Panc1 (cell line): ENCODE data around the gene APEX2. TPM values are rescaled to one million over a fixed set of nuclear protein-coding genes. Genes with fewer than 3 reads are reported as not detected.

Source experiments
- ATAC-seq: fragments of 200-7000 bp; cut with Tn5 transposase; 2 replicates; pipeline ENCODE4 v1.9.1; 2020; ENCODE audit warnings: mild to moderate bottlenecking, moderate library complexity
- BruUV-seq: library from RNA; stranded (reverse); fragments of 400-500 nt; replicated peaks from 2 replicates; lab custom pipeline; 2021; lab: Mats Ljungman, UMichigan
- CTCF ChIA-PET: fragments of 300-600 bp; sonication (Branson Sonifier 250); formaldehyde crosslinking; loops from one replicate; lab custom pipeline; 2022; ENCODE audit warnings: antibody characterized with exemption; lab: Charles Lee
- POLR2A ChIA-PET: fragments of 300-600 bp; sonication (Branson Sonifier 250); formaldehyde crosslinking; loops from one replicate; lab custom pipeline; 2022; ENCODE audit warnings: antibody characterized with exemption; lab: Charles Lee
- DNase-seq: peaks from one replicate; pipeline ENCODE4 v3.0.0-alpha.2; 2010; ENCODE audit warnings: low read depth, low spot score
- H3K27ac ChIP-seq: 2 replicates; pipeline ENCODE4 v1.5.1; 2011; ENCODE audit warnings: mild to moderate bottlenecking, low read length, inconsistent platforms
- H3K27me3 ChIP-seq: fragments of 200-500 bp; sonication (Bioruptor generic); 2 replicates; pipeline ENCODE4 v1.6.0; 2014; ENCODE audit warnings: low read length, inconsistent platforms; ENCODE audit not compliant: control insufficient read depth, insufficient read depth
- H3K36me3 ChIP-seq: fragments of 200-500 bp; sonication (Bioruptor generic); 2 replicates; pipeline ENCODE4 v1.5.1; 2014; ENCODE audit warnings: inconsistent platforms, mild to moderate bottlenecking, low read length, moderate library complexity; ENCODE audit not compliant: control insufficient read depth, insufficient read depth
- H3K4me1 ChIP-seq: 2 replicates; pipeline ENCODE4 v1.5.1; 2011; ENCODE audit warnings: inconsistent platforms, mild to moderate bottlenecking, low read length, moderate library complexity; ENCODE audit not compliant: control insufficient read depth, insufficient read depth
- H3K4me3 ChIP-seq, 2 experiments: 2 replicates each; pipeline ENCODE4 v1.5.1; 2011 to 2012; ENCODE audit warnings: low read depth in 2 of 2, low read length in 2 of 2, mild to moderate bottlenecking in 2 of 2, inconsistent platforms in 1 of 2, moderate library complexity in 1 of 2
- H3K9me3 ChIP-seq: fragments of 200-500 bp; sonication (Bioruptor generic); 2 replicates; pipeline ENCODE4 v1.5.1; 2014; ENCODE audit warnings: low read depth, mild to moderate bottlenecking, inconsistent platforms, low read length, moderate library complexity; ENCODE audit not compliant: control insufficient read depth, insufficient read depth
- CTCF ChIP-seq: fragments of 450-650 bp; IDR thresholded peaks from 2 replicates; pipeline ENCODE4 v1.5.1; 2017; ENCODE audit warnings: mild to moderate bottlenecking
- POLR2AphosphoS5 ChIP-seq: IDR thresholded peaks from 2 replicates; pipeline ENCODE4 v1.6.1; 2012; ENCODE audit warnings: mild to moderate bottlenecking, low read depth, low read length, moderate library complexity
- REST ChIP-seq, 2 experiments: IDR thresholded peaks; 2 replicates each; pipeline ENCODE4 v1.6.1; 2011 to 2012; ENCODE audit warnings: low read depth in 2 of 2, control low read depth in 1 of 2, low read length in 1 of 2, mild to moderate bottlenecking in 1 of 2, moderate library complexity in 1 of 2; ENCODE audit not compliant: insufficient read depth in 1 of 2
- SIN3A ChIP-seq: IDR thresholded peaks from 2 replicates; pipeline ENCODE4 v1.6.1; 2012; ENCODE audit warnings: low read depth, mild to moderate bottlenecking, low read length, moderate library complexity, borderline replicate concordance; ENCODE audit not compliant: insufficient read depth
- TCF7L2 ChIP-seq: IDR thresholded peaks from 2 replicates; pipeline ENCODE4 v1.6.1; 2011; ENCODE audit warnings: mild to moderate bottlenecking, low read depth, low read length, inconsistent platforms
- in situ Hi-C: cut with HindIII; loops from 2 replicates; pipeline ENCODE4 v1.10.0; 2016; ENCODE audit warnings: low sequenced_read_pairs, low pct_unique_long_range_greater_than_20kb
- intact Hi-C: fragments of 100-400 bp; cut with micrococcal nuclease; formaldehyde crosslinking; loops from one replicate; pipeline ENCODE4 v1.10.0; 2022; ENCODE audit not compliant: unreplicated experiment
- total RNA-seq: library from RNA; stranded (reverse); gene quantifications from one replicate; pipeline ENCODE4 v1.2.1, GENCODE V29; 2021; ENCODE audit not compliant: unreplicated experiment

APEX2 gene
- total RNA-seq, 1 experiment from 2014 or later: 32.3 TPM

GRCh38 chrX:54977387-54977786, 22.8 kb upstream of the APEX2 start:
- DNase-seq (no peak), ATAC-seq (no peak)
- intact Hi-C loops (no loop called here), in situ Hi-C loops (no loop called here)
- no peak overlapping the region for H3K4me3 ChIP-seq
- no peak overlapping the region for H3K27ac ChIP-seq
- CTCF ChIA-PET: no interaction called here
- no TSS peak for BruUV-seq
- H3K9me3 ChIP-seq: no peaks in the 10 kb centered on the region
- H3K27me3 ChIP-seq: no peaks in the 10 kb centered on the region
- TF ChIP-seq POLR2AphosphoS5 (no peak), SIN3A (no peak), CTCF (no peak), TCF7L2 (no peak), REST (IDR thresholded peaks at IDR 0.05; ENCODE audit: insufficient read depth in 1 of 2, low read depth in 2 of 2, low read length in 1 of 2) (no peak)
- no peaks in the 10 kb centered on the region for H3K36me3 ChIP-seq
- POLR2A ChIA-PET: no interaction called here
- H3K4me1 ChIP-seq: no peaks in the 10 kb centered on the region

- in situ Hi-C loops: no loop called here
- ATAC-seq (no peak), DNase-seq (no peak)
Observed at GRCh38 chrX:54978448-54978847, 21.7 kb upstream of the APEX2 start.

More at GRCh38 chrX:54978448-54978847, 21.7 kb upstream of the APEX2 start:
- intact Hi-C loops: no loop called here
- Histone ChIP-seq H3K4me3 (no peak overlapping the region), H3K9me3 (no peaks in the 10 kb centered on the region), H3K27me3 (no peaks in the 10 kb centered on the region), H3K27ac (no peak overlapping the region), H3K36me3 (no peaks in the 10 kb centered on the region), H3K4me1 (no peaks in the 10 kb centered on the region)
- POLR2A ChIA-PET: no interaction called here
- CTCF ChIA-PET: no interaction called here
- BruUV-seq: no TSS peak
- TF ChIP-seq POLR2AphosphoS5: no peak
- TF ChIP-seq CTCF: no peak
- TF ChIP-seq REST (IDR thresholded peaks at IDR 0.05; ENCODE audit: insufficient read depth in 1 of 2, low read depth in 2 of 2, low read length in 1 of 2): no peak
- TF ChIP-seq SIN3A: no peak
- no peak for TF ChIP-seq TCF7L2
